ENCODE measurements around the gene FXYD7. TPM values are rescaled to one million over a fixed set of nuclear protein-coding genes. Genes with fewer than 3 reads are reported as not detected.

Gene FXYD7
- polyA plus RNA-seq, 1 donor (not counting 4 experiments of a cell fraction or from before 2014, with no cell fraction given): not detected

GRCh38 chr19:35166100-35167063, 23.3 kb downstream of the FXYD7 start:
- peak; percentile 39 for FAIRE-seq
- H3K27ac ChIP-seq (ENCODE audit: control insufficient read depth, insufficient read depth, low read length): no peak overlapping the region
- dilution Hi-C loops (cut with MboI; ENCODE audit: extremely low pct_ligation_motif_present, low sequenced_read_pairs): no loop called here

GRCh38 chr19:35167251-35168119, 24.4 kb downstream of the FXYD7 start:
- Histone ChIP-seq H4K20me1 (ENCODE audit: control insufficient read depth, extremely low read depth, insufficient read depth, low read length) (no peaks in the 10 kb centered on the region), H3K27me3 (ENCODE audit: control insufficient read depth, extremely low read depth, insufficient read depth, low read length) (no peaks in the 10 kb centered on the region), H3K27ac (ENCODE audit: control insufficient read depth, insufficient read depth, low read length) (peak overlapping the region; percentile 55), H3K4me2 (ENCODE audit: control insufficient read depth, extremely low read depth, insufficient read depth, low read depth, low read length) (peak overlapping the region; percentile 26), H3K36me3 (ENCODE audit: control insufficient read depth in 2 of 2, extremely low read depth in 1 of 2, insufficient read depth in 2 of 2, low read length in 2 of 2) (peaks cover 17 to 41% of the 10 kb centered on the region in 2 experiments), H2AFZ (ENCODE audit: control insufficient read depth, low read length) (no peak overlapping the region), H3K9me3 (ENCODE audit: control insufficient read depth, low read depth, low read length) (peaks cover 31% of the 10 kb centered on the region), H3K4me1 (ENCODE audit: control insufficient read depth, extremely low read depth, insufficient read depth, low read length) (peaks cover 45% of the 10 kb centered on the region), H3K79me2 (ENCODE audit: control insufficient read depth, insufficient read depth, low read length) (peaks cover 3% of the 10 kb centered on the region), H3K9me1 (ENCODE audit: control insufficient read depth, extremely low read depth, insufficient read depth, low read length) (peaks cover 3% of the 10 kb centered on the region), H3K9ac (ENCODE audit: control insufficient read depth, extremely low read depth, insufficient read depth, low read length) (no peak overlapping the region), H3K4me3 (ENCODE audit: control insufficient read depth in 2 of 3, extremely low read depth in 1 of 3, insufficient read depth in 2 of 3, low read depth in 1 of 3, low read length in 3 of 3) (no peak overlapping the region)
- TF ChIP-seq CTCF (optimal IDR thresholded peaks at IDR 0.05 in 1 of 3, IDR thresholded peaks at IDR 0.05 in 1 of 3, conservative IDR thresholded peaks at IDR 0.05 in 1 of 3; ENCODE audit: extremely low read depth in 1 of 3, insufficient read depth in 2 of 3, low read length in 3 of 3): no peak
- DNase-seq (ENCODE audit: low read depth, low spot score): no peak
- dilution Hi-C loops (cut with MboI; ENCODE audit: extremely low pct_ligation_motif_present, low sequenced_read_pairs): no loop called here
- FAIRE-seq: peak; percentile 46

More at GRCh38 chr19:35166100-35167063, 23.3 kb downstream of the FXYD7 start:
- Histone ChIP-seq H3K9me3 (ENCODE audit: control insufficient read depth, low read depth, low read length) (peaks cover 34% of the 10 kb centered on the region), H3K36me3 (ENCODE audit: control insufficient read depth in 2 of 2, extremely low read depth in 1 of 2, insufficient read depth in 2 of 2, low read length in 2 of 2) (peaks cover 22 to 52% of the 10 kb centered on the region in 2 experiments), H3K9ac (ENCODE audit: control insufficient read depth, extremely low read depth, insufficient read depth, low read length) (no peak overlapping the region), H3K4me1 (ENCODE audit: control insufficient read depth, extremely low read depth, insufficient read depth, low read length) (peaks cover 45% of the 10 kb centered on the region), H3K79me2 (ENCODE audit: control insufficient read depth, insufficient read depth, low read length) (peaks cover 3% of the 10 kb centered on the region), H2AFZ (ENCODE audit: control insufficient read depth, low read length) (no peak overlapping the region), H3K4me3 (ENCODE audit: control insufficient read depth in 2 of 3, extremely low read depth in 1 of 3, insufficient read depth in 2 of 3, low read depth in 1 of 3, low read length in 3 of 3) (peak overlapping the region in 1 of 3 experiments; percentile 8), H3K27me3 (ENCODE audit: control insufficient read depth, extremely low read depth, insufficient read depth, low read length) (no peaks in the 10 kb centered on the region), H3K4me2 (ENCODE audit: control insufficient read depth, extremely low read depth, insufficient read depth, low read depth, low read length) (no peak overlapping the region), H3K9me1 (ENCODE audit: control insufficient read depth, extremely low read depth, insufficient read depth, low read length) (peaks cover 3% of the 10 kb centered on the region), H4K20me1 (ENCODE audit: control insufficient read depth, extremely low read depth, insufficient read depth, low read length) (no peaks in the 10 kb centered on the region)
- no peak for TF ChIP-seq EZH2 (IDR thresholded peaks at IDR 0.05; ENCODE audit: low read length)
- no peak for TF ChIP-seq CTCF (optimal IDR thresholded peaks at IDR 0.05 in 1 of 3, IDR thresholded peaks at IDR 0.05 in 1 of 3, conservative IDR thresholded peaks at IDR 0.05 in 1 of 3; ENCODE audit: extremely low read depth in 1 of 3, insufficient read depth in 2 of 3, low read length in 3 of 3)
- no peak for DNase-seq (ENCODE audit: low read depth, low spot score)
